ENCODE results near the gene AVL9. TPM values are rescaled to one million over a fixed set of nuclear protein-coding genes. Genes with fewer than 3 reads are reported as not detected.

AVL9 gene
- polyA plus RNA-seq: 23.4 and 26.9 TPM in 2 replicates

DNA sequence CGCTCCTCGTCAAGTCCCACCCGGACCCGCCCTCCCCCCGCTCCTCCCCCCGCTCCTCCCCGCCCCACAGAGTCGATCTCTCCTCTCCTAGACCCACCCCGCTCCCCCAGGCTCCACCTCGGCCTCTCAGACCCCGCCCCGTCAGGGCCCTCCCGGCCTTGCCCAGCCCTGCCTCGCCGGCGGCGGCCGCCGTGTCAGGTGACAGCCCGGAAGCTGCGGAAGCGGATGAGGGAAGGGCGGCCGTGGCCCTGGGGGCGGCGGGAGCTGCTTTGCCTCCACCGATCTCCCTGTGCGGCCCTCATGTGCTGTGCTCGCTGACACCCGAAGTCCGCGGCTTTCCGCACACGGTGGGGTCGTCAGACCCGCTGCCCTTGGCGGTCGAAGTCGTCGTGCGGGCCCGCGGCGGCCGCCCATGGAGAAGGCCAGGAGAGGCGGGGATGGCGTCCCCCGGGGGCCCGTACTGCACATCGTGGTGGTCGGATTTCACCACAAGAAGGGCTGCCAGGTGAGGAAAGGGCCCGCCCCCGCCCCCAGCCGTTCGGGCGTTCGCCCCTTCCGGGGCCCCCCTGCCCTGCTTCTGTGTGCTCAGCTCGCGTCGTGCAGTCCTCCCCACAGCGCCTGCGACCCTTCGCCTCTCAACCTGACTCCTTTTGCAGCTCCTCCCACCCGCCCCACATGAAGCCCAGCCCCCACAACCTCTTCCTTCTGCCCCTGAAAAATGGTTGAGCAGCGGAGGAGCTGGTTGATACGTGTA, at the start of gene AVL9:
Gene AVL9 (plus strand): TSS at position 192 of the 754 bp plus-strand sequence. CDS start 221 bp downstream, at position 413.

GRCh38 chr7:32490127-32490796, 5.0 kb upstream of the AVL9 start, which contains the start of gene LSM5:
LSM5 (minus strand) TSS chr7:32490380; CDS start chr7:32490365, 15 bp downstream.

Other genes with a start within 250 kb of the AVL9 start
- gene LSM5, start 5.1 kb upstream of the AVL9 start, polyA plus RNA-seq: 217 and 228 TPM in 2 replicates